Activated CD4-positive, CD25-positive, alpha-beta regulatory T cell treated with anti-CD3 and anti-CD28 coated beads, Interleukin-2, amount 50 U/mL, for 72 hours (primary cell): ENCODE results near the gene EPHA5.

Experiments
- DNase-seq: peaks from one replicate; pipeline ENCODE4 v3.0.0; 2021

The EPHA5 gene

GRCh38 chr4:65670331-65671031 is at the start of gene EPHA5:
EPHA5 (minus strand) TSS chr4:65670489; CDS start chr4:65669742, 747 bp downstream.
- DNase-seq: no peak

- no peak for DNase-seq
Observed at GRCh38 chr4:65719635-65720034, 49.3 kb upstream of the EPHA5 start.

GRCh38 chr4:65698631-65699030 is 28.3 kb upstream of the EPHA5 start:
- no peak for DNase-seq

GRCh38 chr4:65696436-65696835 is 26.1 kb upstream of the EPHA5 start:
- DNase-seq: no peak

GRCh38 chr4:65671372-65671771 is 1.1 kb upstream of the EPHA5 start:
- DNase-seq: no peak

- no peak for DNase-seq
Observed at GRCh38 chr4:65670020-65670330, 314 bp downstream of the EPHA5 start.

GRCh38 chr4:65669111-65670019 is 924 bp downstream of the EPHA5 start:
- no peak for DNase-seq

GRCh38 chr4:65668201-65669089 is 1.8 kb downstream of the EPHA5 start:
- no peak for DNase-seq

GRCh38 chr4:65667506-65668041 is 2.7 kb downstream of the EPHA5 start:
- no peak for DNase-seq

GRCh38 chr4:65665771-65666523 is 4.3 kb downstream of the EPHA5 start:
- no peak for DNase-seq

GRCh38 chr4:65661471-65661870 is 8.8 kb downstream of the EPHA5 start:
- no peak for DNase-seq

GRCh38 chr4:65658117-65658516 is 12.2 kb downstream of the EPHA5 start:
- no peak for DNase-seq

- DNase-seq: no peak
Observed at GRCh38 chr4:65656008-65656407, 14.3 kb downstream of the EPHA5 start.

- DNase-seq: no peak
Observed at GRCh38 chr4:65654976-65655375, 15.3 kb downstream of the EPHA5 start.

GRCh38 chr4:65653740-65654361 is 16.4 kb downstream of the EPHA5 start:
- DNase-seq: no peak

GRCh38 chr4:65651751-65652150 is 18.5 kb downstream of the EPHA5 start:
- no peak for DNase-seq

GRCh38 chr4:65651031-65651430 is 19.3 kb downstream of the EPHA5 start:
- DNase-seq: no peak

- no peak for DNase-seq
Observed at GRCh38 chr4:65646136-65646535, 24.2 kb downstream of the EPHA5 start.

GRCh38 chr4:65645185-65645584 is 25.1 kb downstream of the EPHA5 start:
- DNase-seq: no peak

- DNase-seq: no peak
Observed at GRCh38 chr4:65635051-65635821, 35.1 kb downstream of the EPHA5 start.

- DNase-seq: no peak
Observed at GRCh38 chr4:65624651-65625050, 45.6 kb downstream of the EPHA5 start.
